ENCODE results near the gene STIL.

STIL gene

GRCh38 chr1:47226121-47226838 lies 87.7 kb downstream of the STIL start:
- no peak for TF ChIP-seq EGR1 (IDR thresholded peaks at IDR 0.05)
- no peak for TF ChIP-seq EP300 (IDR thresholded peaks at IDR 0.05; ENCODE audit: borderline replicate concordance)
- TF ChIP-seq ZBTB7A (IDR thresholded peaks at IDR 0.05; ENCODE audit: low read depth) = no peak
- TF ChIP-seq TAF1 (IDR thresholded peaks at IDR 0.05; ENCODE audit: low read depth) = no peak
- TF ChIP-seq RAD21 (IDR thresholded peaks at IDR 0.05; ENCODE audit: low read depth) = no peak
- TF ChIP-seq TCF12 (IDR thresholded peaks at IDR 0.05; ENCODE audit: low read depth) = no peak
- TF ChIP-seq MAX (IDR thresholded peaks at IDR 0.05) = no peak
- no peak for TF ChIP-seq YY1 (IDR thresholded peaks at IDR 0.05; ENCODE audit: low read depth)
- TF ChIP-seq CREB1 (IDR thresholded peaks at IDR 0.05; ENCODE audit: low read depth) = no peak
- TF ChIP-seq REST (IDR thresholded peaks at IDR 0.05; ENCODE audit: low read depth) = no peak
- TF ChIP-seq TEAD4 (IDR thresholded peaks at IDR 0.05) = no peak
- no peak for TF ChIP-seq FOXM1 (IDR thresholded peaks at IDR 0.05; ENCODE audit: borderline replicate concordance, low read depth)
- TF ChIP-seq NFIC (IDR thresholded peaks at IDR 0.05) = no peak
- TF ChIP-seq CEBPB (IDR thresholded peaks at IDR 0.05) = no peak
- no peak for TF ChIP-seq USF1 (IDR thresholded peaks at IDR 0.05)

GRCh38 chr1:47225430-47226100 lies 88.4 kb downstream of the STIL start:
- TF ChIP-seq TEAD4 (IDR thresholded peaks at IDR 0.05) (no peak), EP300 (IDR thresholded peaks at IDR 0.05; ENCODE audit: borderline replicate concordance) (no peak), EGR1 (IDR thresholded peaks at IDR 0.05) (no peak)

- no peak for TF ChIP-seq YY1 (IDR thresholded peaks at IDR 0.05; ENCODE audit: low read depth)
- TF ChIP-seq NFIC (IDR thresholded peaks at IDR 0.05) = no peak
- TF ChIP-seq RAD21 (IDR thresholded peaks at IDR 0.05; ENCODE audit: low read depth) = no peak
- no peak for TF ChIP-seq TAF1 (IDR thresholded peaks at IDR 0.05; ENCODE audit: low read depth)
- no peak for TF ChIP-seq TCF12 (IDR thresholded peaks at IDR 0.05; ENCODE audit: low read depth)
- TF ChIP-seq TEAD4 (IDR thresholded peaks at IDR 0.05) = no peak
- TF ChIP-seq CEBPB (IDR thresholded peaks at IDR 0.05) = no peak
- TF ChIP-seq ZBTB7A (IDR thresholded peaks at IDR 0.05; ENCODE audit: low read depth) = no peak
- no peak for TF ChIP-seq CREB1 (IDR thresholded peaks at IDR 0.05; ENCODE audit: low read depth)
- TF ChIP-seq FOXM1 (IDR thresholded peaks at IDR 0.05; ENCODE audit: borderline replicate concordance, low read depth) = no peak
- no peak for TF ChIP-seq USF1 (IDR thresholded peaks at IDR 0.05)
- no peak for TF ChIP-seq MAX (IDR thresholded peaks at IDR 0.05)
- TF ChIP-seq REST (IDR thresholded peaks at IDR 0.05; ENCODE audit: low read depth) = no peak
Measured at GRCh38 chr1:47224676-47225399, 89.1 kb downstream of the STIL start.

GRCh38 chr1:47223921-47224675 lies 89.8 kb downstream of the STIL start:
- TF ChIP-seq TAF1 (IDR thresholded peaks at IDR 0.05; ENCODE audit: low read depth) = no peak
- TF ChIP-seq MAX (IDR thresholded peaks at IDR 0.05) = no peak
- no peak for TF ChIP-seq EP300 (IDR thresholded peaks at IDR 0.05; ENCODE audit: borderline replicate concordance)
- no peak for TF ChIP-seq USF1 (IDR thresholded peaks at IDR 0.05)
- no peak for TF ChIP-seq TCF12 (IDR thresholded peaks at IDR 0.05; ENCODE audit: low read depth)
- TF ChIP-seq ZBTB7A (IDR thresholded peaks at IDR 0.05; ENCODE audit: low read depth) = no peak
- no peak for TF ChIP-seq YY1 (IDR thresholded peaks at IDR 0.05; ENCODE audit: low read depth)
- no peak for TF ChIP-seq REST (IDR thresholded peaks at IDR 0.05; ENCODE audit: low read depth)
- no peak for TF ChIP-seq FOXM1 (IDR thresholded peaks at IDR 0.05; ENCODE audit: borderline replicate concordance, low read depth)
- no peak for TF ChIP-seq RAD21 (IDR thresholded peaks at IDR 0.05; ENCODE audit: low read depth)
- TF ChIP-seq EGR1 (IDR thresholded peaks at IDR 0.05) = no peak
- no peak for TF ChIP-seq TEAD4 (IDR thresholded peaks at IDR 0.05)
